Stimulated activated naive B cell treated with anti-CD40 and anti-IgM and Interleukin-4, amounts not matched to agents 10 μg/mL and 1 μg/mL and 100 μg/mL, for 72 hours (primary cell): ENCODE measurements around the gene INSYN1.

Experiments used
- ATAC-seq, 2 donors: fragments of 150-1000 bp; cut with Tn5 transposase; replicated peaks; 2 replicates each; pipeline ENCODE4 v1.10.0; 2021; ENCODE audit warnings: moderate library complexity in 1 of 2
- DNase-seq: peaks from one replicate; pipeline ENCODE4 v3.0.0; 2021
- H3K27ac Mint-ChIP-seq: one replicate; pipeline ENCODE4 v1.8.0; 2022; ENCODE audit warnings: mild to moderate bottlenecking, mixed read lengths
- H3K27me3 Mint-ChIP-seq, 2 donors: one replicate each; pipeline ENCODE4 v1.8.0; 2022; ENCODE audit warnings: mixed read lengths in 2 of 2
- H3K36me3 Mint-ChIP-seq, 2 donors: one replicate each; pipeline ENCODE4 v1.8.0; 2022; ENCODE audit warnings: mixed read lengths in 2 of 2, mild to moderate bottlenecking in 1 of 2
- H3K4me1 Mint-ChIP-seq, 2 donors: one replicate each; pipeline ENCODE4 v1.8.0; 2022; ENCODE audit warnings: mixed read lengths in 2 of 2, mild to moderate bottlenecking in 1 of 2
- H3K4me3 Mint-ChIP-seq, 2 donors: one replicate each; pipeline ENCODE4 v1.8.0; 2022; ENCODE audit warnings: mild to moderate bottlenecking in 2 of 2, mixed read lengths in 2 of 2, moderate library complexity in 1 of 2
- H3K9me3 Mint-ChIP-seq, 2 donors: one replicate each; pipeline ENCODE4 v1.8.0; 2022; ENCODE audit warnings: mixed read lengths in 2 of 2, mild to moderate bottlenecking in 1 of 2

Gene INSYN1

GRCh38 chr15:73723191-73723590 lies 30.0 kb downstream of the INSYN1 start:
- Mint-ChIP-seq H3K27ac (no peak overlapping the region), H3K4me1 (no peaks in the 10 kb centered on the region), H3K9me3 (no peaks in the 10 kb centered on the region), H3K27me3 (peaks cover 28 to 37% of the 10 kb centered on the region in 2 donors), H3K36me3 (no peaks in the 10 kb centered on the region), H3K4me3 (no peak overlapping the region)
- no peak for ATAC-seq
- no peak for DNase-seq

GRCh38 chr15:73722425-73722824 lies 30.7 kb downstream of the INSYN1 start:
- peaks cover 28 to 37% of the 10 kb centered on the region in 2 donors for H3K27me3 Mint-ChIP-seq
- H3K36me3 Mint-ChIP-seq, result no peaks in the 10 kb centered on the region
- DNase-seq, result no peak
- H3K27ac Mint-ChIP-seq, result no peak overlapping the region
- ATAC-seq, result no peak
- H3K4me3 Mint-ChIP-seq, result no peak overlapping the region
- no peaks in the 10 kb centered on the region for H3K9me3 Mint-ChIP-seq
- H3K4me1 Mint-ChIP-seq, result no peaks in the 10 kb centered on the region

- Mint-ChIP-seq H3K27ac (no peak overlapping the region), H3K36me3 (no peaks in the 10 kb centered on the region), H3K4me1 (no peaks in the 10 kb centered on the region), H3K9me3 (no peaks in the 10 kb centered on the region), H3K27me3 (peaks cover 20 to 23% of the 10 kb centered on the region in 2 donors), H3K4me3 (no peak overlapping the region)
- DNase-seq (no peak), ATAC-seq (no peak)
These were observed 34.5 kb downstream of the INSYN1 start for GRCh38 chr15:73718694-73719093.

GRCh38 chr15:73717802-73718201 lies 35.3 kb downstream of the INSYN1 start:
- Mint-ChIP-seq H3K27ac (no peak overlapping the region), H3K27me3 (peaks cover 15 to 24% of the 10 kb centered on the region in 2 donors), H3K4me3 (no peak overlapping the region), H3K4me1 (no peaks in the 10 kb centered on the region), H3K9me3 (no peaks in the 10 kb centered on the region), H3K36me3 (no peaks in the 10 kb centered on the region)
- DNase-seq (no peak), ATAC-seq (no peak)

GRCh38 chr15:73717206-73717605 lies 35.9 kb downstream of the INSYN1 start:
- Mint-ChIP-seq H3K9me3 (no peaks in the 10 kb centered on the region), H3K27ac (no peak overlapping the region), H3K27me3 (peaks cover 19 to 28% of the 10 kb centered on the region in 2 donors), H3K4me3 (no peak overlapping the region), H3K4me1 (no peaks in the 10 kb centered on the region), H3K36me3 (no peaks in the 10 kb centered on the region)
- DNase-seq (no peak), ATAC-seq (no peak)

GRCh38 chr15:73716417-73716816 lies 36.7 kb downstream of the INSYN1 start:
- peaks cover 21 to 29% of the 10 kb centered on the region in 2 donors for H3K27me3 Mint-ChIP-seq
- no peaks in the 10 kb centered on the region for H3K36me3 Mint-ChIP-seq
- ATAC-seq, result no peak

GRCh38 chr15:73715417-73715816 lies 37.7 kb downstream of the INSYN1 start:
- ATAC-seq (no peak), DNase-seq (no peak)
- Mint-ChIP-seq H3K4me3 (no peak overlapping the region), H3K27ac (no peak overlapping the region), H3K9me3 (no peaks in the 10 kb centered on the region), H3K27me3 (peaks cover 21 to 26% of the 10 kb centered on the region in 2 donors), H3K36me3 (no peaks in the 10 kb centered on the region), H3K4me1 (no peaks in the 10 kb centered on the region)

More at GRCh38 chr15:73716417-73716816, 36.7 kb downstream of the INSYN1 start:
- Mint-ChIP-seq H3K4me1 (no peaks in the 10 kb centered on the region), H3K4me3 (no peak overlapping the region), H3K9me3 (no peaks in the 10 kb centered on the region), H3K27ac (no peak overlapping the region)
- no peak for DNase-seq

- Mint-ChIP-seq H3K4me3 (no peak overlapping the region), H3K27ac (no peak overlapping the region), H3K27me3 (peaks cover 19 to 25% of the 10 kb centered on the region in 2 donors), H3K9me3 (no peaks in the 10 kb centered on the region), H3K4me1 (no peaks in the 10 kb centered on the region), H3K36me3 (no peaks in the 10 kb centered on the region)
- DNase-seq (no peak), ATAC-seq (no peak)
These were observed 38.4 kb downstream of the INSYN1 start for GRCh38 chr15:73714695-73715301.

- Mint-ChIP-seq H3K9me3 (no peaks in the 10 kb centered on the region), H3K27ac (no peak overlapping the region), H3K4me3 (no peak overlapping the region), H3K27me3 (peaks cover 22 to 32% of the 10 kb centered on the region in 2 donors), H3K36me3 (no peaks in the 10 kb centered on the region), H3K4me1 (no peaks in the 10 kb centered on the region)
- no peak for ATAC-seq
- DNase-seq, result no peak
These were observed 41.0 kb downstream of the INSYN1 start for GRCh38 chr15:73712107-73712506.

GRCh38 chr15:73711526-73711925 lies 41.6 kb downstream of the INSYN1 start:
- ATAC-seq (no peak), DNase-seq (no peak)
- Mint-ChIP-seq H3K4me3 (no peak overlapping the region), H3K9me3 (no peaks in the 10 kb centered on the region), H3K27ac (no peak overlapping the region), H3K4me1 (no peaks in the 10 kb centered on the region), H3K27me3 (peaks cover 22 to 36% of the 10 kb centered on the region in 2 donors), H3K36me3 (no peaks in the 10 kb centered on the region)

GRCh38 chr15:73710321-73710720 lies 42.8 kb downstream of the INSYN1 start:
- Mint-ChIP-seq H3K4me1 (no peaks in the 10 kb centered on the region), H3K36me3 (no peaks in the 10 kb centered on the region), H3K9me3 (no peaks in the 10 kb centered on the region), H3K27me3 (peaks cover 26 to 43% of the 10 kb centered on the region in 2 donors), H3K27ac (no peak overlapping the region), H3K4me3 (no peak overlapping the region)
- ATAC-seq (no peak), DNase-seq (no peak)

GRCh38 chr15:73709686-73710085 lies 43.5 kb downstream of the INSYN1 start:
- Mint-ChIP-seq H3K36me3 (no peaks in the 10 kb centered on the region), H3K9me3 (no peaks in the 10 kb centered on the region), H3K27ac (no peak overlapping the region), H3K27me3 (peaks cover 33 to 49% of the 10 kb centered on the region in 2 donors), H3K4me1 (no peaks in the 10 kb centered on the region), H3K4me3 (no peak overlapping the region)
- ATAC-seq (no peak), DNase-seq (no peak)

GRCh38 chr15:73709241-73709640 lies 43.9 kb downstream of the INSYN1 start:
- Mint-ChIP-seq H3K4me3 (no peak overlapping the region), H3K4me1 (no peaks in the 10 kb centered on the region), H3K9me3 (no peaks in the 10 kb centered on the region), H3K27ac (no peak overlapping the region), H3K36me3 (no peaks in the 10 kb centered on the region), H3K27me3 (peaks cover 34 to 51% of the 10 kb centered on the region in 2 donors)
- DNase-seq (no peak), ATAC-seq (no peak)

GRCh38 chr15:73708691-73709090 lies 44.5 kb downstream of the INSYN1 start:
- Mint-ChIP-seq H3K36me3 (no peaks in the 10 kb centered on the region), H3K4me1 (no peaks in the 10 kb centered on the region), H3K4me3 (no peak overlapping the region), H3K9me3 (no peaks in the 10 kb centered on the region), H3K27ac (no peak overlapping the region), H3K27me3 (peaks cover 31 to 46% of the 10 kb centered on the region in 2 donors)
- no peak for DNase-seq
- no peak for ATAC-seq

GRCh38 chr15:73704869-73705645 lies 48.1 kb downstream of the INSYN1 start:
- H3K36me3 Mint-ChIP-seq, result no peaks in the 10 kb centered on the region
- H3K27ac Mint-ChIP-seq, result no peak overlapping the region
- DNase-seq, result peak; percentile 31
- no peak overlapping the region for H3K4me3 Mint-ChIP-seq
- peaks cover 34 to 47% of the 10 kb centered on the region in 2 donors for H3K27me3 Mint-ChIP-seq
- H3K4me1 Mint-ChIP-seq, result peaks cover 2 to 3% of the 10 kb centered on the region in 2 donors
- H3K9me3 Mint-ChIP-seq, result no peaks in the 10 kb centered on the region
- peak; percentile 71 to 78 for ATAC-seq
